ENCODE data around the gene PPP1R14C.
"Not testable (repeated sequence)": the region's sequence is repeated elsewhere in the genome, so short reads cannot be mapped to it uniquely, and the experiment has no call there.

Gene PPP1R14C

DNA sequence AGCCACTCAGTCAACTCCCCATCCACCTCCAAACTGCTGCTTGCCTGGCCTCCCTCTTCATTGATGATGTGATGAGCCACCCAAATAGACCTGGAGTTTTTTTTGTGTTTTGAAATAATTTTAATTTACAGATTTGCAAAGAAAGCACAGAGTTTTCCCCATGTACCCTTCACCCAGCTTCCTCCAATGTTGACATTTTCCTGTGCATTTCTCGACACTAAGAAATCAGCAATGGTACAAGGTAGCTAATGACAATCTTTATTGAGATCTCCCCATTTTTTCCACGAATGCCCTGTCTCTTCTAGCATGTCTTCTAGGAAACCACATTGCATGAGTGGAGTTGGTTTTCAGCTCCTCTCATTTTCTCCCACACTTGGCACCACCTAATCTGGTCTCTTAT, 30.1 kb downstream of the PPP1R14C start:
- DNase-seq, result no peak

DNA sequence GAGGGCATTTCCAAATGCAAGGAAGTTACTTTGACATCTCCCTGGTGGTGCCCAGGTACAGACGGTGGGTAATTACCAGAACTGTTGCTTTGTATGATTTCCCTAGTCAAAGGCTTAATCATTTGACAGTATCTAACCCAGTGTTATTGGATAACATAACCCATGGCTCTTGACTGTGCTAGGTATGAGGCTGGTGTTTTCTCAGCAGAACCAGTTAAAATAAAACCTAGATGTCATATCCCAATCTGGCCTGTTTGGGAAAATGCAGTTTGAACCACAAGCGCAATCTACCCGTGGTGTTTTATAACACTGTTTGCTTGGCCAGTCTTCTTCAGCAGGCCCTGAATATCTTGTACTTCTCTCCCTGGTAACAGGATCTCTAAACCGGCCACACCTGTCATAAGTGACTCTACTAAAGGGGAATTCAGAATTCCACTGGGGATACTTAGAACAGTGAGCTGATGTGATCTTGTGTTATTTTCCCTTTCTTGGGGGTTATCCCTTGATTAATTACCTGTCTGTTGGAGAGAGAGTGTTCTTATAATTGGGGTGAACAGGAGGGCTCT, 32.8 kb downstream of the PPP1R14C start:
- DNase-seq, result no peak

DNA sequence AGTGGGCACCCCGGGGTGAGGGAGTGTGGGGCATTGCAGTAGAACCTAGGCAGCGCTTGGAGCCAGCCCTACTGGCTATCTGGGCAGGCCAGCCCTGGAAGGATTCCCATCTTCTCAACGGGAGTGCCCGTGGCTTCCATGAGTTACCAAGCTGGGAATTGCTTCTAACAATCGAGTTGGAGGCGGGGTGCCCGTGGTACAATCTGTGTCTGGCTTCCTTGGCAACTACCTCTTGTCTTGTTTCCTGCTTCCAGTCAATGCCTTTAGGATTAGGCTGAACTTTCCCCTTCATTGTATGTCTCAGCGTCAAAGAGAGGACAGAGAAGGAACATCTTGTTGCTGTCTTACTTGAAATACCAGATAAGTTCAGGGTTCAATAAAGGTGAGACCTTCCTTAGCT, 33.3 kb downstream of the PPP1R14C start:
- DNase-seq, result no peak

DNA sequence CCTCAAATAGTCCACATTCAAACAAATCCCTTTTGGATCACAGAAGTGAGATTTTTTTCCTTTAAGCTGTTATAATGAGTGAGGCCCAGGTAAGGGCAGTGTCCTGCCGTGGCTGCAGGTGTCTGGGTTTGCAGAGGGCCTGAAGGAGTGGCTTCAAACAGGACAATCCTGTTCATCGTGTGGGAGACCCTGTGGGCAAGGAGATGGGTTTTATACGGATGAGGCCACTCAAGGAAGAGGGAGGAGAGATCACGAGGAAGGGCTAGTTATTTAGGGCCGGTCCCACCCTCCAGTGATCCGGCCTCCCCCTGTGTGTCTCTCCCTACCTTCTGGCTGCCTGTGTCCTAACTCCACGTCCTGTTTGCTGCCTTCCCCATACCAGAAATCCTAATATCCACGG, 33.8 kb downstream of the PPP1R14C start:
- no peak for DNase-seq

DNA sequence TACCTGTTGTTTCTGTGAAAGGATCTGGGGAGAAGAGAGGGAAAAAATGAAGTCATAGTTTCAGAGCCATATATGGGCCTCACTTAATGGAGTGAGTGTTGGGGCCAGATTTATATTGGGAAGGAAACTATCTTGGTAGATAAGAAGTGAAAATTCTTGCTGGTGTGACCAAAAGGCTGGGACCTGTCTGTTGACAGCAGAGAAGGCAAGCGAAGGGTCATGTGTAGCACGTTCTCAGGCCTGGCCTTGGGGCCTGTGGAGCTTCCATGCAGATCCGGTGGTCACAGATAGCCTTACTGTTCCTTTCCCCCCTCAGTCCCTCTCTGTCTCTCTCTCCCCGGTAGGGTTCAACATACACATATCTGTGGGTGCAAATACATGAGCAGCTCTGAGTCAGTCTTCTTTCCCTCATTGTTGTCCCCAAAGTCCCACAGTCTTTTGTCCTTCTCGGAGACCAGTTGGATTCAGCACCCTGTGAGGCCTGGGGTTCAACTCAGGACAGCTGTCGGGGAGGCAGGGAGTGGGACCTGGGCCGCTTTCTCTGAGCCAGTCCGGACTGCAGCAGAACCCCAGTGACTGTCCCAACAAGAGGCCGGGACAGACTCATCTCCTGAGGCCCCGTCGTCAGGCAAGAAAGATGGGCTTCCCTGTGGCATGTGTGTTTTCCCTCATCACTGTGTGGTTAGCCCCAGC, 34.6 kb downstream of the PPP1R14C start:
- no peak for DNase-seq

DNA sequence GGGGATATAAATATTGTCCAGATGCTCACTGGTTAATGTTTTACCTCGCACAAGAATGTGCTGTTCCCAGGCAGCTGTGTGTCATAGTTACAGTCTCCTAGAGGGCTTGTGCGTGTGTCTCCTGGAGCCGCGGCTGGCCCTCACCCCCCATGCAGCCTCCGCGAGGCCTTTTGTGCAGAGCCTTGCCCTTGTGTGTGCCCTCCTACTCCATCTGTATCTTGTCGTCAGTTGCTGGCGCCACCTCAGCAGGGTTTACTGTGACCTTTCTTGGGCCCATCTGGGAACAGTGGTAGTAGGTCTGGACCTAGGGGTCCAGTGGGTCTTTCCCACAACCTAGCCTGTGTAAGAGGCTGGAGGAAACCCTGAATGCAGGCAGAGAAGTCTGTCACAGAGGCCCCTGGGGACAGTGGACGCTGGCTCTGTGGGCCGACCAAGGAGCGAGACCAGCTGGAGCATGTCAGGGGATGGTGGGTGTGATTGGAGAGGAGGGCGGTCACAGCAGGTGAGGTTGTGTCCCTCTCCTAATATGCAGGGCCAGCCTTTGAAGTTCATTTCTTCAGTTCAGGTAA, 35.2 kb downstream of the PPP1R14C start:
- no peak for DNase-seq

DNA sequence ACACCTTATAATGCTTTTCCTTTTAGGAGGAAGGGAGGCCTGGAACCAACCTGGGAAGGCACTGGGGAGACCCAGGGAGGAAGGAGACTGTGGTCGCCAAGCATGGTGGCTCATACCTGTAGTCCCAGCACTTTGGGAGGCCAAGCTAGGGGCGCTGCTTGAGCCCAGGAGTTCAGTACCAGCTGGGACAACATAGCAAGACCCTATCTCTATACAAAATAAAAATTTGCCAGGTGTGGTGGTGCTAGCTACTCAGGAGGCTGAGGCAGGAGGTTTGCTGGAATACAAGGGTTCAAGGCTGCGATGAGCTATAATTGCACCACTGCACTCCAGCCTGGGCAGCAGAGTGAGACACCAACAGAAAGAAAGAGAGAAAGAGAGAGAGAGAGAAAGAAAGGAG, 36.2 kb downstream of the PPP1R14C start:
- no peak for DNase-seq

DNA sequence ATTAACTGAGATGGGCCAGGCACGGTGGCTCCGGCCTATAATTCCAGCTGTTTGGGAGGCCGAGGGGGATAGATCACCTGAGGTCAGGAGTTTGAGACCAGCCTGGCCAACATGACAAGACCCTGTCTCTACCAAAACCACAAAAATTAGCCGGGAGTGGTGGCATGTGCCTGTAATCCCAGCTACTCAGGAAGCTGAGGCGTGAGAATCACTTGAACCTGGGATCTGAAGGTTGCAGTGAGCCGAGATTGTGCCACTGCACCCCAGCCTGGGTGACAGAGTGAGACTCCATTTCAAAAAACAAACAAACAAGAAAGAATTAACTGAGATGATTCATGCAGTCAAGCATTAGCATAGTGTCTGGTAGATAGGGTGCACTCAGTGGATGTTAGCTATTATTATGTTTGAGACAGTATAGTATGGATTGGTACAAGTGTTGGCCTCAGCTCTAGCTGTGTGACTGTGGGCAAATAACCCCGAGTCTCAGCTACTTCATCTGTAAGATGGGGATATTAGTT, 37.1 kb downstream of the PPP1R14C start:
- DNase-seq, result not testable (repeated sequence)

DNA sequence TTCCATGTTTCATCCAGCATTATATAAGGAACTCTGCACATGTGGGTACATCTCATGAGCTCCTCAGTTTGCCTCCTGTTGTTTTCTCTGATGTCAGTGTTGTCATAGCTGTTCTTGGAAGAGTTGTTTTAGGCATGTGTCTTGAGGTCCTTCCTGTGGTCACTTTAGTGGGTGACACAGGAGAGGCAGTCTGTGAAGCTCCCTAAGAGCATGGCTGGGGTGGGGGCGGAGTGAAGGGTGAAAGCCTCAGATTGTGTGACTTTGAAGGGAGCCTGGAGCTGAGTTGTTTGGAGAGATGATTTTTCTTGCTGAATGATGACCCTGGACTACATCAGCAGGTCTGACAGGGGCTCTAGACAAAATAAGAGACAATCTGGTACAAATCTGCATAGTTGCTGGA, 37.7 kb downstream of the PPP1R14C start:
- no peak for DNase-seq

DNA sequence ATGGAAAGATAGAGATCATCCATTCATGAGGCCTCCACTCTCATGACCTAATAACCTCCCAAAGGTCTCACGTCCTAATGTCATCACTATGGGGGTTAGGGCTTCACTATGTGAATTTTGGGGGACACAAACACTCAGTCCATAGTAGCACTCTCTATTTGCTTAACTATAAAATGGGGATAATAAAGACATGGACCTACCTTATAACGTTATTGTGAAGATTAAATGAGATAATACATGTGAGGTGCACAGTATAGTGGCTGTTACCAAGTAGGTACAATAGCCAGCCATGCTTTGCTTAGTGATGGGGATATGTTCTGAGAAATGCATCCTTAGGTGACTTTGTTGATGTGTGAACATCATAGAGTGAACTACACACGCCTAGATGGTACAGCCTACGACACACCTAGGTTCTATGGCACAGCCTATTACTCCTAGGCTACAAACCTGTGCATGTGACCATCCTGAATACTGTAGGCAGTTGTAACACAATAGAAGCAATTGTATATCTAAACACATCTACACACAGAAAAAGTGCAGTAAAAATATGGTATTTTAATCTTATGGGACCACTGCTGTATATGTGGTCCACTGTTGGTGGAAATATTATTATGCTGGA, 39.7 kb downstream of the PPP1R14C start:
- no peak for DNase-seq

DNA sequence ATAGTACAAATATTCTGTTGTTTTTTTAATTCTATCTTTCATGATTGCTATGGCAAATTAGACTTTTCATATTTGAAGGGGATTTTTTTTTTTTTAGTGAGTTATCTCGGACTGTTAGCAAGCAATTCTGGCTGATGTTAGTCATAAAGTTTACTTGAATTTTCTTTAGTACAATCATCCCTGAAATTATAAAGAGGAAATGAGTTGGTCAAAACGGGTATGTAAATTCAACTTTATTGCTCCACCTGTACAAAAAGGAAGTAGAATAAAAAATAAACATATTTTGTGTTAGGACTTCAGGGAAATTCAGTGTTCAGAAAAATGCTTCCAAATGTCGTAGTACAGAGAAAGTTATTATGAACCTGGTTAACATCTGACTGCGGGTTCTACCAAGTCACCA, 40.3 kb downstream of the PPP1R14C start:
- no peak for DNase-seq

DNA sequence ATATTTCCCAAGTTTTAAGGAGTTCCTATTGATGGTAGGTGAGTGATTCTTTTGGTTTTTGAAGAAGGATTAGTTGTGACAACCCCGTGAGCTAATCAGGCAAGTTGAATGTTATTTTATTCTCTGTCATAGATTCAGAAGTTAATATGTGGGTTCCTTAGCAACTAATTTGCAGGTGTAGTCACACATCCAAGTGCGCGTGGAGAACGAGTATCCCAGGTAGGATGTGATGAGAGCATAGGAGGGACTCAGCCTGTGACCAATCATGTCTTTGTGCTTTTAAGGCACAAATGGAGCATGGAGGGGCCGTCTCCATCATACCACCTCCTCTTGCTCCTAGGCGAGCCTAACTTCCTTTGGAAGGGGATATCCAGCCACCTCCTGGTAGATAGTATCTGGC, 41.1 kb downstream of the PPP1R14C start:
- DNase-seq, result no peak

DNA sequence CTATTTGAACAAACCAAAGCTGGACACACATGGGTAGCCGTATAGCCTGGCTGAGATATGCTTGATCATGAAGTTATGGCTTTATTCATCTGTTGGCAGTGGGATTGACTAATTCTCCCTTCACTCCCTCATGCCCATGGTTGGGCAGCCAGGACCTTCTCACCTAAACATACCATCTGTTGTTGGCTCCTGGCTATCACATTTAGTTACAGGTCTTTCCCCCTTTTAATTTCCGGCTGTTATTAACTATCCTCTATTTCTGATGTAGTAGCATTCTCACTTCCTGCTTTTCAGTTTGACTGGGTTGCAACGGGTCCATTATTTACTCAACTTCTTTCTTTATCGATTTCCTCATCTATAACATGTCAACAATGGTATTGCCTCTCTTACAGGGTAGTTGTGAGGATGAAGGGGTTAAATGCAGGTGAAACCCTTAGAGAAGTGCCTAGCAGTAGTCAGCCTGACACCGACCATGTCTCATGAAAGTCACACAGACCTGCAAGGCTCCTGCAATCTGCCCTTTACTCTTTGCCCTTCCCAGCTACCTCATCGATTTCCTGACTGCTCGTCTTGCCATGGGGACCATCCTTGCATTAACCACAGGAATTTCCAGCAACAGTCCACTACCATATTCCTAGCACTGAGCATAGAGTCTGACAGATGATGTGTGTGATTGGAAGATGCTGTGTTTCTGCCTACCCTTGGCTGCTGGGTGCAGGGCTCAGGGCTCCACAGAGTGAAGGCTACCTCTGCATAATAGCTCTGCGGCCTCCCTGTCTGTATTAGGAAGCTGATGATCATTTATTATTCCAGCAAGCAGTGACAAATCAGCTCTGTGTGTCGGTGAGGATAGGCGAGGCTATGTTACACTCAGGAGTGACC, 42.2 kb downstream of the PPP1R14C start:
- DNase-seq, result no peak

DNA sequence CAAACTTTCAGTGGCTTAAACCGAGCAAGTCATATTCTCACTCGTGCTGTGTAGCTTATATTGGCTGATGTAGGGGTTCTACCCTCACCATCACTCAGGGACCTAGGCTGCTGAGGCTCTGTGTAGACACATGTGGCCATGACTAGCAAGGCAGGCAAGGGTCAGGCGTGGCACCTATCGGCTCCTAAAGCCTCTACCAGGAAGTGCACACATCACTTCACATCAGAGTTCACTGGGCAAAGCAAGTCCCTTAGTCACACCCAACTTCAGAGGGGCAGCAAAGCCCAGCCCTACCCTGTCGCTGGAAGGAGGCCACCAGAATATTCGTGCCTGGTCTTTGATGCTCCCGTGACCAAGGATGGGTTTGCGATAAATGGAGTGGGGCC, 42.9 kb downstream of the PPP1R14C start:
- no peak for DNase-seq

DNA sequence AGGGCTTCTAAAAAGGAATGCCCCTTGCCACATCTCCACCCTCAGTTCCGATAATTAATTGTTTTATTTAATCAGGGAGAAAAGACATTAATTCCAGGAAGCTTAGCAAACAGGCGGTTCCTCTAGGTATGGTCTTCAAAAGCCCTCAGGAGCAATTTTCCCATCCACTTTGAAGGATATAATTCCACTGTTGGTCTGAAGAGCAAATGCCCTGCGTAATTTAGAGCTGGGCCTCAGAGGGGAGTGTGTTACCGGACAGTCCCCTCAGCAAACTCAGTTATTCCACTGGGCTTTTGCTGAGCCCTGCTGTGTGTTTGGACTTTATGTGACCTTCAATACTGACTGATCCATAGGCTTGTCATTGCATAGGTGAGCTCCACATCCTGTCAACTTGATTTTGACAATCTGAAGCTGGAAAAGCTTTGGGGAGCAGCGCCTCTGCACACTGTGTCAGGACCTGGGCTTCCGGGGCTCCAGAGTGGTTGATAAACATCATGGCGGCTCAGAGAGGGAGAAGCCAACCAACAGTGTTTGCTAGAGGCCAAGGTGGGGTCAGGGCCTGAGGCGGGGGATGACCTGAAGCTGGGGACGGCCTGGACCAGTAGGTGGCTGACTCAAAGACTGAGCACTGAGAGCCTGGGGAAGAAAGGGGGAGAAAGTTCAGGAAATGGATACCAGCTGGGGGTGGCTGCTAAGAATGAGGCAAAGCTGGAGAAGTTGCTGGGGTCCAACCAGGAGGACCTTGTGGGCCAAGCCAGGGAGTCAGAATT, 43.5 kb downstream of the PPP1R14C start:
- no peak for DNase-seq

DNA sequence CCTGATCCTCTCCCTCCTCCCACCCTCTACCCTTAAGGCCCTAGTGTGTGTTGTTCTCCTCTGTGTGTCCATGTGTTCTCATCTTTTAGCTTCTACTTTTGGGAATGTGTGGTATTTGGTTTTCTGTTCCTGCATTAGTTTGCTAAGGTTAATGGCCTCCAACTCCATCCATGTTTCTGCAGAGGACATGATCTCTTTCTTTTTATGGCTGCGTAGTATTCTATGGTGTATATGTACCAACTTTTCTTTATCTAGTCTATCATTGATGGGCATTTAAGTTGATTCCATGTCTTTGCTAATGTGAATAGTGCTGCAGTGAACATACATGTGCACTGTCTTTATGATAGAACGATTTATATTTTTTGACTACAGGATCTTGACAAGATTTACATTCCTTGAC, 44.6 kb downstream of the PPP1R14C start:
- not testable (repeated sequence) for DNase-seq

DNA sequence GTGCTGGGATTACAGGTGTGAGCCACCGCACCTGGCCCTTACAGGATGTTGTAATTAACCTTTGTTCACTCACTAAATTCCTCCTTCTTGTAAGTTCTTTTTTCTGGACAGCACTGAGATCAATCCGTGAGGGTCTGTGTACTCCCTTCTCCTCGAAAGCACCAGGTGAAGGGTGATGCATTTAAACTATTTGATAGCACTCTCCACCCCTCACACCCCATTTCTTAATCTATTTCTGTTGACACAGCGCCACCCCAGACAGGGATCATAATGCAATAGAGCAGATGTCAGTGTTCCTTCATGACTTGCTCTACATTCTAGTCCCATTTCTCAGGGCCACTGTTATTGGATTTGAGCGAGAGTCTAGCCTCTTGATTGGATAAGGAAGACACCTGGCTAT, 46.3 kb downstream of the PPP1R14C start:
- no peak for DNase-seq

DNA sequence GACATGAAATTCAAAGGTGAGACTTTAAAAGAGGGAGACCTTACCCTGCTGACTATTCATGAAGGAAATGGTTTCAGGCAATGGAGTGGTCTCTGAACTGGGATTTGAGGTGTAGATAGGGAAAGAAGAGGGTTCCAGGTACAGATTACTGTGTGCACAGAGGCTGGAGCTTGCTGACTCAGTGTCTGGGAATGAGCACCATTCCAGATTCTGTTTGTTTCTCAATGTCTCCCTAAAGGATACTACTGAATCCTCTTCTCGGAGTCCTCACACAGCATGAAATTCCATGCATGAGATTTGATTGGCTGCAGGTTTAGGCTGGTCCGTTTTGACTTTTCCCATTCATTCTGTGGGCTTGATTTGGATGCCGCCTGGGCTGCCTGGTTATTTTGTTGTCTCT, 49.0 kb downstream of the PPP1R14C start:
- no peak for DNase-seq

DNA sequence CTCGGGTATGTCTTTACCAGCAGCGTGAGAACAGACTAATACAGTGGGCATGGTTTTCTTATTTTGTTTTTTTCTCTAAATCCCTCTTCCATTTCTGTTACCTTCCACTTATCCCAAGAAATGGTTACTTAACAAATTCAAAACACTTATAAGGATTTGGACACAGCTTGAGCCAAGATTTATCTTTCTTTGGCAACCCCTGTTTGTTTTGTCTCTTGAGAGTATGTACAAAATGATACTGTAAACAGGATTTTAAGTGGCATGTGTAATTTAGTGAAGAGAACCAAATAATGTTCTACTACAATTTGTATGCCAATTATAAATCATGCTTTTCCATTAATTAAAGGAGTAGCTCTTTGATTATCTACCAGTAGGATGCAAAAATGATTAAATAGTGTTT, 51.4 kb downstream of the PPP1R14C start:
- DNase-seq, result no peak

DNA sequence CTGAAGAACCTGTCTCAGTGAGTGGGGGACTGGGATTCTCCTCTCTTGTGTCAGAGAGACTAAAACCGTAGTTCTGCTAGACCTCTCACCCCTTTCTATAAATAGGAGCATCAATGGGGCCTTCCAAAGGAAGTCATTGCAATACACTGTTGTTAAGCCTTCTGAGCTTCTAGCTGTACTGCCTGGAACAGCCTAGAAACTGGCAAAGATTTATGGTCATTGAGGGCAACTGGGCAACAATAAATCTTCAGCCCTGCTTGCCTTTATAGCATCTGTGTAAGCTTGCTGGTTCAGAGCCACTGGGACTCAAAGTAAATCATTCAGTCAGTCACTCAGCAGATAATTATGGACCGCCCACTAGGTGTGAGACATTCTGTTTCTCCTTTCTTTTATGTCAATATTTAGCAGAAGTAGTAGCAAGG, 53.2 kb downstream of the PPP1R14C start:
- DNase-seq, result no peak

DNA sequence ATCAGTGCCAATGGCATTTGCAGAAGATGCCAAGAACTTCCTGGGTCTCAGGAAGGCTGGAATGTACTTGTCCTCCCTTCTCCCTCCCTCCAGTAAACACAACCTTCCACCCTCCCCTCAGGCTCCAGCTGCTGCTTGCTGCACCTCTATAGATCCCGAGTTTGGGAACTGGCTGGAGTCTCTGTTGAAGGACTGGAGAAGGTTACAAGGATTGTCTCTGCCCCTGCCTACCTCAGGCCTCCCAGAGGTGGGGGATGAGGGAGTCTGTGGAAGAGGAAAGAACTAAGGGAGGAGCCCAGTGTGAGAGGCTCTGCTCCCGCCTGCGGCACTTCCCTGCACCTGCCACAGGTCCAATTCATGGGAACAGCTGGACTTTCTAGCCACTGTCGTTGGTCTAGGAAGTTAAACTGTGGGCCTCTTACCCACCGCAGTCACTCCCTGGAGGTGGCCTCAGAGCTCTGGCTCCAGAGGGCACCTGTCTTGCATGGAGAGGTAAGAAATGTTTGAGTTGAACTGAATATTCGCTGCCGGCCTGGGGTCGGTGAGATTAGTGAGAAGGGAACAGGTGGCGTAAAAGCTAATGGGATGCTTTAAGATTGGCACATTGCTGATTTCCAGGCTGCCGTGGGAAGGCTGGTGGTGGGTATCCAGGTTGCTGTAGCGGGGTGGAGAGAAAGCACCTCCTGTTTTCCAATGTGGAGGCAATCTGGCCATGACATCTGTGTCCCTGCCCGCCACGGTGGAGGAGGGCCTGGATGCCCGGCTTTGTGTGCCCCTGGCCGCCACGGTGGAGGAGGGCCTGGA, 54.3 kb downstream of the PPP1R14C start:
- no peak for DNase-seq

Data from NCI-H2081 treated with DMSO at 0.1 percent for 48 hours (cell line).